Stimulated activated naive CD8-positive, alpha-beta T cell treated with anti-CD3 and anti-CD28 coated beads, Interleukin-15, Interleukin-2, amounts not matched to agents 100 ng/mL and 50 ng/mL, for 24 hours (primary cell): ENCODE results near the gene PDLIM4.
A peak's percentile ranks its signal among the peaks of the same experiment; 100 is the strongest.

Experiments
- H3K27ac Mint-ChIP-seq: one replicate; pipeline ENCODE4 v1.8.0; 2021; ENCODE audit warnings: mild to moderate bottlenecking, mixed read lengths
- H3K27me3 Mint-ChIP-seq: one replicate; pipeline ENCODE4 v1.8.0; 2021; ENCODE audit warnings: mixed read lengths
- H3K36me3 Mint-ChIP-seq: one replicate; pipeline ENCODE4 v1.8.0; 2021; ENCODE audit warnings: low read depth, mixed read lengths
- H3K4me1 Mint-ChIP-seq: one replicate; pipeline ENCODE4 v1.8.0; 2021; ENCODE audit warnings: low read depth, mixed read lengths
- H3K4me3 Mint-ChIP-seq: one replicate; pipeline ENCODE4 v1.8.0; 2021; ENCODE audit warnings: mild to moderate bottlenecking, mixed read lengths
- H3K9me3 Mint-ChIP-seq: one replicate; pipeline ENCODE4 v1.8.0; 2021; ENCODE audit warnings: mixed read lengths

The PDLIM4 gene

GRCh38 chr5:132265336-132266030, 8.0 kb downstream of the PDLIM4 start:
- Mint-ChIP-seq H3K27me3 (no peaks in the 10 kb centered on the region), H3K4me1 (peaks cover 69% of the 10 kb centered on the region), H3K9me3 (no peaks in the 10 kb centered on the region), H3K4me3 (no peak overlapping the region), H3K27ac (no peak overlapping the region), H3K36me3 (no peaks in the 10 kb centered on the region)

- peaks cover 62% of the 10 kb centered on the region for H3K4me1 Mint-ChIP-seq
- H3K9me3 Mint-ChIP-seq, result no peaks in the 10 kb centered on the region
- no peak overlapping the region for H3K4me3 Mint-ChIP-seq
- no peak overlapping the region for H3K27ac Mint-ChIP-seq
- H3K27me3 Mint-ChIP-seq, result no peaks in the 10 kb centered on the region
- no peaks in the 10 kb centered on the region for H3K36me3 Mint-ChIP-seq
Measured at GRCh38 chr5:132266031-132266835, 8.7 kb downstream of the PDLIM4 start.

GRCh38 chr5:132266836-132267160, 9.3 kb downstream of the PDLIM4 start:
- Mint-ChIP-seq H3K9me3 (no peaks in the 10 kb centered on the region), H3K4me3 (no peak overlapping the region), H3K4me1 (peaks cover 57% of the 10 kb centered on the region), H3K27me3 (no peaks in the 10 kb centered on the region), H3K27ac (no peak overlapping the region), H3K36me3 (no peaks in the 10 kb centered on the region)

GRCh38 chr5:132267166-132267739, 9.8 kb downstream of the PDLIM4 start:
- Mint-ChIP-seq H3K27me3 (no peaks in the 10 kb centered on the region), H3K27ac (peak overlapping the region; percentile 73), H3K36me3 (no peaks in the 10 kb centered on the region), H3K4me3 (no peak overlapping the region), H3K9me3 (no peaks in the 10 kb centered on the region), H3K4me1 (peaks cover 54% of the 10 kb centered on the region)

- H3K27me3 Mint-ChIP-seq, result peaks cover 4% of the 10 kb centered on the region
- H3K4me1 Mint-ChIP-seq, result peaks cover 52% of the 10 kb centered on the region
- H3K4me3 Mint-ChIP-seq, result no peak overlapping the region
- H3K9me3 Mint-ChIP-seq, result no peaks in the 10 kb centered on the region
- peak overlapping the region; percentile 73 for H3K27ac Mint-ChIP-seq
- no peaks in the 10 kb centered on the region for H3K36me3 Mint-ChIP-seq
Measured at GRCh38 chr5:132267931-132268768, 10.7 kb downstream of the PDLIM4 start.

GRCh38 chr5:132268769-132269551, 11.5 kb downstream of the PDLIM4 start:
- peaks cover 45% of the 10 kb centered on the region for H3K4me1 Mint-ChIP-seq
- no peak overlapping the region for H3K4me3 Mint-ChIP-seq
- no peaks in the 10 kb centered on the region for H3K36me3 Mint-ChIP-seq
- H3K27me3 Mint-ChIP-seq, result peaks cover 12% of the 10 kb centered on the region
- H3K9me3 Mint-ChIP-seq, result no peaks in the 10 kb centered on the region
- no peak overlapping the region for H3K27ac Mint-ChIP-seq

- H3K27me3 Mint-ChIP-seq, result peaks cover 13% of the 10 kb centered on the region
- H3K9me3 Mint-ChIP-seq, result no peaks in the 10 kb centered on the region
- H3K36me3 Mint-ChIP-seq, result no peaks in the 10 kb centered on the region
- H3K27ac Mint-ChIP-seq, result no peak overlapping the region
- H3K4me1 Mint-ChIP-seq, result peaks cover 37% of the 10 kb centered on the region
- no peak overlapping the region for H3K4me3 Mint-ChIP-seq
Measured at GRCh38 chr5:132269635-132270334, 12.3 kb downstream of the PDLIM4 start.

GRCh38 chr5:132270335-132270665, 12.8 kb downstream of the PDLIM4 start:
- Mint-ChIP-seq H3K27ac (no peak overlapping the region), H3K27me3 (peaks cover 15% of the 10 kb centered on the region), H3K4me1 (peaks cover 32% of the 10 kb centered on the region), H3K9me3 (no peaks in the 10 kb centered on the region), H3K36me3 (no peaks in the 10 kb centered on the region), H3K4me3 (no peak overlapping the region)

GRCh38 chr5:132270706-132271105, 13.2 kb downstream of the PDLIM4 start:
- Mint-ChIP-seq H3K4me1 (peaks cover 31% of the 10 kb centered on the region), H3K36me3 (no peaks in the 10 kb centered on the region), H3K4me3 (no peak overlapping the region), H3K9me3 (no peaks in the 10 kb centered on the region), H3K27ac (no peak overlapping the region), H3K27me3 (peaks cover 17% of the 10 kb centered on the region)

- Mint-ChIP-seq H3K27me3 (peaks cover 17% of the 10 kb centered on the region), H3K27ac (no peak overlapping the region), H3K9me3 (no peaks in the 10 kb centered on the region), H3K4me3 (no peak overlapping the region), H3K4me1 (peaks cover 31% of the 10 kb centered on the region), H3K36me3 (no peaks in the 10 kb centered on the region)
Measured at GRCh38 chr5:132271251-132272246, 14.1 kb downstream of the PDLIM4 start.

GRCh38 chr5:132272311-132273210, 15.1 kb downstream of the PDLIM4 start:
- Mint-ChIP-seq H3K9me3 (no peaks in the 10 kb centered on the region), H3K27ac (no peak overlapping the region), H3K4me1 (peaks cover 28% of the 10 kb centered on the region), H3K4me3 (no peak overlapping the region), H3K27me3 (peaks cover 17% of the 10 kb centered on the region), H3K36me3 (no peaks in the 10 kb centered on the region)

- H3K9me3 Mint-ChIP-seq, result no peaks in the 10 kb centered on the region
Measured at GRCh38 chr5:132273631-132274030, 16.1 kb downstream of the PDLIM4 start.

More at GRCh38 chr5:132273631-132274030, 16.1 kb downstream of the PDLIM4 start:
- Mint-ChIP-seq H3K27ac (no peak overlapping the region), H3K27me3 (peaks cover 17% of the 10 kb centered on the region), H3K36me3 (no peaks in the 10 kb centered on the region), H3K4me3 (no peak overlapping the region), H3K4me1 (peaks cover 17% of the 10 kb centered on the region)
